Caco-2 (cell line): ENCODE measurements around the gene PLOD2. TPM values are rescaled to one million over a fixed set of nuclear protein-coding genes. Genes with fewer than 3 reads are reported as not detected.

Experiments
- BruUV-seq: library from RNA; stranded (reverse); fragments of 400-500 nt; replicated peaks from 2 replicates; lab custom pipeline; 2021; lab: Mats Ljungman, UMichigan
- CTCF ChIA-PET: fragments of 300-600 bp; sonication (Branson Sonifier 250); formaldehyde crosslinking; loops from one replicate; lab custom pipeline; 2022; ENCODE audit warnings: antibody characterized with exemption; lab: Charles Lee
- POLR2A ChIA-PET: fragments of 300-600 bp; sonication (Branson Sonifier 250); formaldehyde crosslinking; loops from one replicate; lab custom pipeline; 2022; ENCODE audit warnings: antibody characterized with exemption; lab: Charles Lee
- DNase-seq, 2 experiments: peaks; one replicate each; pipeline versions ENCODE4 v3.0.0 to v3.0.0-alpha.2; 2020 to 2022
- H3K27me3 ChIP-seq: replicated peaks from 2 replicates; pipeline ENCODE4 v1.6.0; 2011; ENCODE audit warnings: low read length; ENCODE audit not compliant: control insufficient read depth, insufficient read depth
- H3K36me3 ChIP-seq: 2 replicates; pipeline ENCODE4 v1.5.1; 2011; ENCODE audit warnings: low read length; ENCODE audit not compliant: control insufficient read depth, insufficient read depth
- H3K4me1 ChIP-seq: fragments of 250-450 bp; sonication (Bioruptor Pico); 2 replicates; pipeline ENCODE4 v1.5.1; 2020; ENCODE audit warnings: mild to moderate bottlenecking
- H3K4me3 ChIP-seq: 2 replicates; pipeline ENCODE4 v1.5.1; 2011; ENCODE audit warnings: low read depth, mild to moderate bottlenecking, control low read depth, low read length
- H3K9me3 ChIP-seq: fragments of 250-450 bp; sonication (Bioruptor Pico); 2 replicates; pipeline ENCODE4 v1.5.1; 2020; ENCODE audit warnings: mild to moderate bottlenecking, moderate library complexity
- H3K27ac Mint-ChIP-seq: one replicate; pipeline ENCODE4 v1.8.0; 2022; ENCODE audit warnings: mixed read lengths; ENCODE audit not compliant: unreplicated experiment
- H3K27me3 Mint-ChIP-seq: one replicate; pipeline ENCODE4 v1.8.0; 2022; ENCODE audit warnings: mixed read lengths; ENCODE audit not compliant: insufficient read depth, unreplicated experiment
- H3K36me3 Mint-ChIP-seq: one replicate; pipeline ENCODE4 v1.8.0; 2022; ENCODE audit warnings: mild to moderate bottlenecking, mixed read lengths; ENCODE audit not compliant: insufficient read depth, unreplicated experiment
- H3K4me1 Mint-ChIP-seq: one replicate; pipeline ENCODE4 v1.8.0; 2022; ENCODE audit warnings: low read depth, mixed read lengths; ENCODE audit not compliant: unreplicated experiment
- H3K4me3 Mint-ChIP-seq: one replicate; pipeline ENCODE4 v1.8.0; 2022; ENCODE audit warnings: mild to moderate bottlenecking, moderate library complexity, mixed read lengths; ENCODE audit not compliant: unreplicated experiment
- H3K9me3 Mint-ChIP-seq: one replicate; pipeline ENCODE4 v1.8.0; 2022; ENCODE audit warnings: mixed read lengths; ENCODE audit not compliant: unreplicated experiment
- intact Hi-C: fragments of 100-400 bp; cut with micrococcal nuclease; formaldehyde crosslinking; loops from one replicate; pipeline ENCODE4 v1.10.0; 2022; ENCODE audit not compliant: unreplicated experiment
- total RNA-seq: library from RNA; stranded (reverse); gene quantifications from 2 replicates; pipeline ENCODE4 v1.2.3, GENCODE V29; 2022
- TF ChIP-seq, protein P1 (sequence below), 2 experiments: fragments of 200-600 bp in 1 of 2; IDR thresholded peaks; 1 replicate in 1 of 2; 2 replicates in 1 of 2; pipeline versions ENCODE4 v1.5.1 to v1.8.0; 2011 to 2022; ENCODE audit warnings: antibody characterized with exemption in 1 of 2, control low read depth in 1 of 2, inconsistent platforms in 1 of 2, low read depth in 1 of 2, low read length in 1 of 2, mild to moderate bottlenecking in 1 of 2, moderate library complexity in 1 of 2; ENCODE audit not compliant: insufficient read depth in 1 of 2, severe bottlenecking in 1 of 2, unreplicated experiment in 1 of 2

PLOD2 gene
- total RNA-seq, 1 experiment from 2014 or later = 53.1 TPM

DNA sequence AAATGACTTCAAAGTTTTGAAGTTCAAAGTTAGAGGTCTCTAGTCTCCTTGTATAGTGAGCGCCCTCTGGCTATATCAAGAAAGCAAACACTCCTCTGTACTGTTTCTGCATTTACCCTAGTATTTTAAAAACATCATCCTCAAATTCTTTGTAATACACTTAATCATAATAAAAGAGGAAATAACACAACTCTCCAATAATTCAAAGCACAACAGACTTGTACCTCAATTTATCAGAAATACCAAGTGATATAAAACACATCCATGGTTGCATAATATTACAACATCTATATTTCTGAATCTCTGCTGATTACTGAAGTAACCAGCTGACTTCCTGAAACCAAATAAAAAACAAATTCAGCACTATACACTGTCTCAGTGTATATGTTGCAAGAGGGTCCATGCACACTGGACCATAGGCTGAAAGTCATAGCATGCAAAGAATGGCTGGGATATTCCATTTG lies 12.5 kb downstream of the PLOD2 start:
- Histone ChIP-seq H3K36me3 (peaks cover 1% of the 10 kb centered on the region; the same call in 1 of the 2 replicates), H3K4me3 (no peak overlapping the region), H3K27me3 (no peaks in the 10 kb centered on the region), H3K9me3 (no peaks in the 10 kb centered on the region), H3K4me1 (no peaks in the 10 kb centered on the region)
- no peak overlapping the region for H3K27ac Mint-ChIP-seq
- no peaks in the 10 kb centered on the region for H3K27me3 Mint-ChIP-seq
- peaks cover 5% of the 10 kb centered on the region for H3K36me3 Mint-ChIP-seq
- no peaks in the 10 kb centered on the region for H3K9me3 Mint-ChIP-seq
- ChIA-PET CTCF (no interaction called here), POLR2A (interaction anchor here (1.0 kb wide), 1 partner anchor 12 kb away, joined by 3 read pairs; the partner anchor contains the start of gene PLOD2)
- BruUV-seq = no TSS peak
- TF ChIP-seq, protein P1, sequence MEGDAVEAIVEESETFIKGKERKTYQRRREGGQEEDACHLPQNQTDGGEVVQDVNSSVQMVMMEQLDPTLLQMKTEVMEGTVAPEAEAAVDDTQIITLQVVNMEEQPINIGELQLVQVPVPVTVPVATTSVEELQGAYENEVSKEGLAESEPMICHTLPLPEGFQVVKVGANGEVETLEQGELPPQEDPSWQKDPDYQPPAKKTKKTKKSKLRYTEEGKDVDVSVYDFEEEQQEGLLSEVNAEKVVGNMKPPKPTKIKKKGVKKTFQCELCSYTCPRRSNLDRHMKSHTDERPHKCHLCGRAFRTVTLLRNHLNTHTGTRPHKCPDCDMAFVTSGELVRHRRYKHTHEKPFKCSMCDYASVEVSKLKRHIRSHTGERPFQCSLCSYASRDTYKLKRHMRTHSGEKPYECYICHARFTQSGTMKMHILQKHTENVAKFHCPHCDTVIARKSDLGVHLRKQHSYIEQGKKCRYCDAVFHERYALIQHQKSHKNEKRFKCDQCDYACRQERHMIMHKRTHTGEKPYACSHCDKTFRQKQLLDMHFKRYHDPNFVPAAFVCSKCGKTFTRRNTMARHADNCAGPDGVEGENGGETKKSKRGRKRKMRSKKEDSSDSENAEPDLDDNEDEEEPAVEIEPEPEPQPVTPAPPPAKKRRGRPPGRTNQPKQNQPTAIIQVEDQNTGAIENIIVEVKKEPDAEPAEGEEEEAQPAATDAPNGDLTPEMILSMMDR (IDR thresholded peaks at IDR 0.05; ENCODE audit: insufficient read depth in 1 of 2, low read depth in 1 of 2, low read length in 1 of 2, severe bottlenecking in 1 of 2, unreplicated experiment in 1 of 2) = peak in 1 of 2 experiments; percentile 13
- no peak for DNase-seq
- no peak overlapping the region for H3K4me3 Mint-ChIP-seq
- no peaks in the 10 kb centered on the region for H3K4me1 Mint-ChIP-seq
- intact Hi-C loops = no loop called here

DNA sequence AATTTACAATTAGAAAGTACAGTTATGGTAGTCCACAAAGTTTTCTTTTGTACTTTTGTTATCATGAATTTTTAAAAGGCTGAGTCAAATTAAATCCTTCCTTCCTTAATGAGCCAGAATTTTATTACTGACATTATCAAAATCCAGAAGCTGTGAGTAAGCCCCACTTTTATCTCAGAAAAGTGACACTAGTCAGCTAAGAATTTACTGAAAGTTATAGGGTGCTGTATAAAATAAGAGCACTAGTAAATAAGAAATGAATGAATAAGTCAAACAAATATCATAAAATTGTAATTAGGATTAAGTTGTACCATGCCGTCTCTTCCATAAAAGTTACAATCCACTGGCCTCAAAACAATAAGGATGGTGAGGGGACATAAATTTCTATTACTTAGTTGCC lies 15.3 kb downstream of the PLOD2 start:
- DNase-seq = no peak
- no peaks in the 10 kb centered on the region for H3K27me3 Mint-ChIP-seq
- Histone ChIP-seq H3K4me3 (no peak overlapping the region), H3K36me3 (no peaks in the 10 kb centered on the region), H3K4me1 (no peaks in the 10 kb centered on the region), H3K9me3 (no peaks in the 10 kb centered on the region), H3K27me3 (no peaks in the 10 kb centered on the region)
- H3K36me3 Mint-ChIP-seq = no peaks in the 10 kb centered on the region
- CTCF ChIA-PET = no interaction called here
- H3K4me3 Mint-ChIP-seq = no peak overlapping the region
- POLR2A ChIA-PET = no interaction called here
- intact Hi-C loops = no loop called here
- BruUV-seq = no TSS peak
- H3K9me3 Mint-ChIP-seq = no peaks in the 10 kb centered on the region
- TF ChIP-seq, protein P1 (IDR thresholded peaks at IDR 0.05; ENCODE audit: insufficient read depth in 1 of 2, low read depth in 1 of 2, low read length in 1 of 2, severe bottlenecking in 1 of 2, unreplicated experiment in 1 of 2) = no peak
- H3K27ac Mint-ChIP-seq = no peak overlapping the region
- H3K4me1 Mint-ChIP-seq = no peaks in the 10 kb centered on the region

DNA sequence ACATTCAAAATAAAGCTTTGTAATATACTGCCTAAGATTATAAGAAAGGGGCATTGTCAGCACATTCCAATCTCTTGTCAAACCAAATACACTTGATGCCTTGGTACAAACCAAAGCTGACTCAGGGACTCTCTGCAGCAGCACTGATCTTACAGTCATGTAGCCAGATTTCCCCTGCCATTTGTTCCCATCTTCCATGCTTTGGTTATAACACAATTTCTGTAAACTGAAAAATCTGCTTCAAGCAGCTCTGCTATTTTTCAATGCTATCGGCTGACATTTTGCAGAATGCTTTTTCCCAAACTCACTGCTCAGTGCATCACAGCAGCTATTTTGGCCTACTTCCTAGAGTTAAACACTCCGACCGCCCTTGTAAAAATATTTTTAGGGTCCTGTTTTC lies 18.2 kb downstream of the PLOD2 start:
- no peaks in the 10 kb centered on the region for H3K4me1 ChIP-seq
- no peak overlapping the region for H3K4me3 Mint-ChIP-seq

More for the DNA sequence above, 18.2 kb downstream of the PLOD2 start:
- H3K36me3 Mint-ChIP-seq = no peaks in the 10 kb centered on the region
- TF ChIP-seq, protein P1 (IDR thresholded peaks at IDR 0.05; ENCODE audit: insufficient read depth in 1 of 2, low read depth in 1 of 2, low read length in 1 of 2, severe bottlenecking in 1 of 2, unreplicated experiment in 1 of 2) = no peak
- ChIA-PET POLR2A (no interaction called here), CTCF (no interaction called here)
- Histone ChIP-seq H3K36me3 (no peaks in the 10 kb centered on the region), H3K27me3 (no peaks in the 10 kb centered on the region), H3K9me3 (no peaks in the 10 kb centered on the region), H3K4me3 (no peak overlapping the region)
- BruUV-seq = no TSS peak
- H3K27ac Mint-ChIP-seq = no peak overlapping the region
- no peak for DNase-seq
- H3K27me3 Mint-ChIP-seq = no peaks in the 10 kb centered on the region
- H3K4me1 Mint-ChIP-seq = no peaks in the 10 kb centered on the region
- intact Hi-C loops = no loop called here
- no peaks in the 10 kb centered on the region for H3K9me3 Mint-ChIP-seq
